OCI-LY1 (cell line): Measurements from ENCODE around the gene RSBN1L.
A peak's percentile ranks its signal among the peaks of the same experiment; 100 is the strongest.

Source experiments
- H2AFZ ChIP-seq: fragments of 200-600 bp; sonication (generic), shearing (Covaris generic); 2 replicates; pipeline ENCODE4 v1.6.0; 2014; ENCODE audit warnings: antibody characterized with exemption, mild to moderate bottlenecking, low read length
- H3F3A ChIP-seq: fragments of 200-600 bp; sonication (generic), shearing (Covaris generic); 2 replicates; pipeline ENCODE4 v1.6.0; 2014; ENCODE audit warnings: mild to moderate bottlenecking, antibody characterized with exemption, low read length, moderate library complexity; ENCODE audit not compliant: insufficient read depth
- H3K27ac ChIP-seq: fragments of 200-600 bp; sonication (generic); 2 replicates; pipeline ENCODE4 v1.5.1; 2014; ENCODE audit warnings: low read length, mixed run types, mild to moderate bottlenecking, low read depth; ENCODE audit not compliant: poor library complexity, severe bottlenecking
- H3K27me3 ChIP-seq: fragments of 200-600 bp; sonication (generic); 2 replicates; pipeline ENCODE4 v1.6.0; 2014; ENCODE audit warnings: antibody characterized with exemption, mild to moderate bottlenecking, low read length, moderate library complexity; ENCODE audit not compliant: insufficient read depth
- H3K36me3 ChIP-seq: fragments of 200-600 bp; sonication (generic); 2 replicates; pipeline ENCODE4 v1.6.1; 2014; ENCODE audit warnings: mild to moderate bottlenecking, antibody characterized with exemption, low read length, moderate library complexity, mixed read lengths; ENCODE audit not compliant: insufficient read depth
- H3K4me1 ChIP-seq: fragments of 200-600 bp; sonication (generic); 2 replicates; pipeline ENCODE4 v1.5.1; 2014; ENCODE audit warnings: mild to moderate bottlenecking, low read length, moderate library complexity; ENCODE audit not compliant: insufficient read depth, severe bottlenecking
- H3K4me2 ChIP-seq: fragments of 200-600 bp; sonication (generic), shearing (Covaris generic); 2 replicates; pipeline ENCODE4 v1.6.1; 2014; ENCODE audit warnings: low read length
- H3K4me3 ChIP-seq: fragments of 200-600 bp; sonication (generic); 2 replicates; pipeline ENCODE4 v1.5.1; 2014; ENCODE audit warnings: low read length, low read depth, mild to moderate bottlenecking, mixed read lengths; ENCODE audit not compliant: poor library complexity, severe bottlenecking
- H3K79me2 ChIP-seq: fragments of 200-600 bp; shearing (Covaris generic); 2 replicates; pipeline ENCODE4 v1.6.1; 2016; ENCODE audit warnings: mixed run types, low read length, mixed read lengths; ENCODE audit not compliant: insufficient read depth
- H3K9ac ChIP-seq: fragments of 200-600 bp; sonication (generic), shearing (Covaris generic); 2 replicates; pipeline ENCODE4 v1.6.1; 2014; ENCODE audit warnings: mild to moderate bottlenecking, low read length, mixed read lengths
- H3K9me2 ChIP-seq: fragments of 200-600 bp; sonication (generic), shearing (Covaris generic); 2 replicates; pipeline ENCODE4 v1.6.1; 2014; ENCODE audit warnings: low read depth, mild to moderate bottlenecking, low read length, mixed read lengths
- H3K9me3 ChIP-seq: fragments of 200-600 bp; shearing (Covaris generic); 2 replicates; pipeline ENCODE4 v1.6.1; 2014; ENCODE audit warnings: low read length, mixed read lengths
- H4K20me1 ChIP-seq: fragments of 200-600 bp; sonication (generic), shearing (Covaris generic); 2 replicates; pipeline ENCODE4 v1.6.0; 2016; ENCODE audit warnings: mild to moderate bottlenecking, low read length; ENCODE audit not compliant: insufficient read depth
- EZH2 ChIP-seq: fragments of 200-600 bp; sonication (generic), shearing (Covaris generic); IDR thresholded peaks from 2 replicates; pipeline ENCODE4 v1.8.0; 2017; ENCODE audit warnings: borderline replicate concordance, mixed run types, mild to moderate bottlenecking, antibody characterized with exemption, low read length, moderate library complexity, mixed read lengths
- TF ChIP-seq, protein P1 (sequence below): fragments of 200-600 bp; sonication (generic), shearing (Covaris generic); IDR thresholded peaks from 2 replicates; pipeline ENCODE4 v1.5.1; 2017; ENCODE audit warnings: mild to moderate bottlenecking, antibody characterized with exemption, low read length, moderate library complexity, mixed read lengths

Gene RSBN1L

DNA sequence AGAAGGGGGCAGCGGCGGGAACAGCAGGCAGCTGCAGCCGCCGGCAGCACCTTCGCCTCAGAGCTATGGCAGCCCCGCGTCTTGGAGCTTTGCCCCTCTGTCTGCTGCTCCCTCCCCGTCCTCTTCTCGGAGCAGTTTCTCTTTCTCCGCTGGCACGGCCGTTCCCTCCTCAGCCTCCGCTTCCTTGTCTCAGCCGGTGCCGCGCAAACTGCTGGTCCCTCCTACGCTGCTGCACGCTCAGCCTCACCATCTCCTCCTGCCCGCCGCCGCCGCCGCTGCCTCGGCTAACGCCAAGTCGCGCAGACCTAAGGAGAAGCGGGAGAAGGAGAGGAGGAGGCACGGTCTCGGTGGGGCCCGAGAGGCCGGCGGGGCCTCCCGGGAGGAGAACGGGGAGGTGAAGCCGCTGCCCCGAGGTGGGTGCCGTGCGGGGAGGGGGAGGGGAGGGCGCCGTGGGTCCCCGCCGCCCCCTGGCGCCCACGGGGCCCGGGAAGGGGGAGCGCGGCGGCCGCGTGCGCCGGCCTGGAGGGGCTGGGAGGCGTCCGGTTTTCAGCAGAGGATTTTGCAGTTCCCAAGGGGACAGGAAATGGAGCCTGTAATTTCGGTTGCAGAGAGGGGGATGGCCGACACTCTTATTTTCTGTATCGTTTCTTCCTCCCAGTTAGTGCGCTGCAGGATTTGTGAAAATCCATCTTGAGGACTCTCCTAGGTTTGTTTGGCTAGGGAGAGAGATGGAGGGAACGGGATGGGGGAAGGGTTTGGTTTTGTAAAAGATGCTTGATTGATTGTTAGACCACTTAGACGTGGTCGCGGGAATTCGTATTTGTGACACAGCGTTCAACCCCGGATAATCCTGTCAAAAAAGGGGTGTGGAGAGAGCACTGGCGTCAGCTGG is 630 bp downstream of the RSBN1L start:
- H3K9ac ChIP-seq = peak overlapping the region; percentile 82
- peak overlapping the region; percentile 85 for H3K27ac ChIP-seq
- no peaks in the 10 kb centered on the region for H3K9me2 ChIP-seq
- peaks cover 84% of the 10 kb centered on the region for H3K79me2 ChIP-seq
- H3F3A ChIP-seq = no peaks in the 10 kb centered on the region
- H3K4me1 ChIP-seq = peaks cover 52% of the 10 kb centered on the region
- H4K20me1 ChIP-seq = no peaks in the 10 kb centered on the region
- no peak overlapping the region for H2AFZ ChIP-seq
- no peak for TF ChIP-seq EZH2
- TF ChIP-seq, protein P1, sequence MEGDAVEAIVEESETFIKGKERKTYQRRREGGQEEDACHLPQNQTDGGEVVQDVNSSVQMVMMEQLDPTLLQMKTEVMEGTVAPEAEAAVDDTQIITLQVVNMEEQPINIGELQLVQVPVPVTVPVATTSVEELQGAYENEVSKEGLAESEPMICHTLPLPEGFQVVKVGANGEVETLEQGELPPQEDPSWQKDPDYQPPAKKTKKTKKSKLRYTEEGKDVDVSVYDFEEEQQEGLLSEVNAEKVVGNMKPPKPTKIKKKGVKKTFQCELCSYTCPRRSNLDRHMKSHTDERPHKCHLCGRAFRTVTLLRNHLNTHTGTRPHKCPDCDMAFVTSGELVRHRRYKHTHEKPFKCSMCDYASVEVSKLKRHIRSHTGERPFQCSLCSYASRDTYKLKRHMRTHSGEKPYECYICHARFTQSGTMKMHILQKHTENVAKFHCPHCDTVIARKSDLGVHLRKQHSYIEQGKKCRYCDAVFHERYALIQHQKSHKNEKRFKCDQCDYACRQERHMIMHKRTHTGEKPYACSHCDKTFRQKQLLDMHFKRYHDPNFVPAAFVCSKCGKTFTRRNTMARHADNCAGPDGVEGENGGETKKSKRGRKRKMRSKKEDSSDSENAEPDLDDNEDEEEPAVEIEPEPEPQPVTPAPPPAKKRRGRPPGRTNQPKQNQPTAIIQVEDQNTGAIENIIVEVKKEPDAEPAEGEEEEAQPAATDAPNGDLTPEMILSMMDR = no peak; the same call in 1 of the 2 replicates
- peak overlapping the region; percentile 82 for H3K4me2 ChIP-seq
- H3K9me3 ChIP-seq = no peaks in the 10 kb centered on the region
- H3K4me3 ChIP-seq = peak overlapping the region; percentile 80
- no peaks in the 10 kb centered on the region for H3K27me3 ChIP-seq
- H3K36me3 ChIP-seq = peaks cover 38% of the 10 kb centered on the region

DNA sequence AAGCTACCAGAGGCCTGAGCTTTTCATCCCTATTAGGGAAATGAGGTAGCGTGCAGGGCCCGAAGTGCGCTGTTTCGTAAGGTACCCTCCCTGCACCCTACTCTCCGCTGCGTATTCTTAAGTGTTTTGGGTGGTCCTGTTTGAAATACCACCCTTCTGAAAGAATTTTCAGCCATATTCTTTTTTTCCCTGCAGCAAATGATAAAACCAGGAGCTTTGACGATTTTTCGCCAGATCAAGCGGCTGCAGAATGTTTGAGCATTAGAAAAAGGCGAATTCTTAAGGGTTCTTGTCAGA is 1.2 kb downstream of the RSBN1L start:
- Histone ChIP-seq H3K9me3 (no peaks in the 10 kb centered on the region), H4K20me1 (no peaks in the 10 kb centered on the region), H3F3A (no peaks in the 10 kb centered on the region), H3K9me2 (no peaks in the 10 kb centered on the region), H3K4me2 (peak overlapping the region; percentile 82), H3K9ac (peak overlapping the region; percentile 82), H3K36me3 (peaks cover 32% of the 10 kb centered on the region), H3K79me2 (peaks cover 85% of the 10 kb centered on the region), H2AFZ (no peak overlapping the region), H3K4me3 (peak overlapping the region; percentile 80), H3K4me1 (peaks cover 58% of the 10 kb centered on the region), H3K27me3 (no peaks in the 10 kb centered on the region), H3K27ac (peak overlapping the region; percentile 85)
- TF ChIP-seq, protein P1 = no peak
- no peak for TF ChIP-seq EZH2

- H3K9ac ChIP-seq = peak overlapping the region; percentile 82
- H3K79me2 ChIP-seq = peaks cover 90% of the 10 kb centered on the region
- H3F3A ChIP-seq = no peaks in the 10 kb centered on the region
- H3K27me3 ChIP-seq = no peaks in the 10 kb centered on the region
- no peak overlapping the region for H2AFZ ChIP-seq
- H3K36me3 ChIP-seq = peaks cover 29% of the 10 kb centered on the region
- H3K4me2 ChIP-seq = peak overlapping the region; percentile 82
- no peaks in the 10 kb centered on the region for H3K9me2 ChIP-seq
- no peaks in the 10 kb centered on the region for H3K9me3 ChIP-seq
- peaks cover 62% of the 10 kb centered on the region for H3K4me1 ChIP-seq
- H4K20me1 ChIP-seq = peaks cover 2% of the 10 kb centered on the region; the same call in 1 of the 2 replicates
- TF ChIP-seq EZH2 = no peak
- TF ChIP-seq, protein P1 = no peak
- H3K27ac ChIP-seq = peak overlapping the region; percentile 85
- peak overlapping the region; percentile 80 for H3K4me3 ChIP-seq
Measured at GRCh38 chr7:77698042-77698625, 1.9 kb downstream of the RSBN1L start.
